Measurements from ENCODE around the gene GNB1L. TPM values are rescaled to one million over a fixed set of nuclear protein-coding genes. Genes with fewer than 3 reads are reported as not detected.

GNB1L gene
- total RNA-seq, 1 donor from 2014 or later = 9.9 TPM

DNA sequence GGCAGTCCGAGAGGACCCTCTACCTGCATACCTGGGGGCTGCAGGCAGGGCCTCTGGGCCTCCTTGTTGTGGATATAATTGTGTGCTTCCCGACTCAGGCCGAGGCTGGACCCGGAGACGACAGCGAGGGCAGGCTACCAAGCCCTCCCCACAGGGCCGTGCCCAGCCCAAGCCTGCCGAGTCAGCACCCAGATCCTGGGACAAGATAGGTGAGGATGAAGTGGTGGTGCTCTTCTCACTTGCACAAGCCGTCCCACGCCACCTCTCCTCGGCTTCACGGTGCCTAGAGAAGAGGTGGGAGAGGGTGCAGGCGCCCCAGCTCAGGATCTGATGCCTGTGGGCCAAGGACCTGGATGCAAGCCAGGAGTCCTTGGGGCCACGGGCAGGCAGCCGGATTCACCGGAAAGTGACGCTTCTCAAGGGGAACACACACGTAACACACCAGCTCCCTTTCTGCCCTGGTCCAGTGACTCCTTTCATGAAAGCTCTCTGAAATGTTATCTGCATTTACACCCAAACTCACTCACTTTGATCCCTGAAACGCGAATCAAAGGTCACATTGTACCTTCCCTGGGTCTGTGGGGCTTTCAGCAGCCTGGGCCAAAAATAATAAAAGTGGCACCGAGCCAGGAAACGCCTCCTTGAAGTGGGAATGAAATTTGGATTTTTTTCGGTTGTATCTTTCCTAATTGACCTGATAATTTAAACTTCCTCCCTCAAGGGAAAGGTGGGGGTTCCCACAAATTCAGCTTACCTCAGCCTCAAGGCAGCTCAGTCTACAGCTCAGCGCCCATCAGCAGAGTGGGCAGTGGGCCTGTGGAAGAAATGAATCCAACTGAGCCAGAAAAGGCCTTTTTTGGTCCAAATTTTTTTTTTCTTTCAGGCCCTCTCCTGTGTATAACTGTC, 1.1 kb upstream of the GNB1L start:
- Mint-ChIP-seq H3K4me3 (peak overlapping the region; percentile 88), H3K9me3 (peaks cover 5% of the 10 kb centered on the region), H3K27me3 (ENCODE audit: low read depth) (no peaks in the 10 kb centered on the region), H3K4me1 (peaks cover 35% of the 10 kb centered on the region), H3K27ac (peak overlapping the region; percentile 90), H3K36me3 (peaks cover under 1% of the 10 kb centered on the region)
- TF ChIP-seq, protein P1, sequence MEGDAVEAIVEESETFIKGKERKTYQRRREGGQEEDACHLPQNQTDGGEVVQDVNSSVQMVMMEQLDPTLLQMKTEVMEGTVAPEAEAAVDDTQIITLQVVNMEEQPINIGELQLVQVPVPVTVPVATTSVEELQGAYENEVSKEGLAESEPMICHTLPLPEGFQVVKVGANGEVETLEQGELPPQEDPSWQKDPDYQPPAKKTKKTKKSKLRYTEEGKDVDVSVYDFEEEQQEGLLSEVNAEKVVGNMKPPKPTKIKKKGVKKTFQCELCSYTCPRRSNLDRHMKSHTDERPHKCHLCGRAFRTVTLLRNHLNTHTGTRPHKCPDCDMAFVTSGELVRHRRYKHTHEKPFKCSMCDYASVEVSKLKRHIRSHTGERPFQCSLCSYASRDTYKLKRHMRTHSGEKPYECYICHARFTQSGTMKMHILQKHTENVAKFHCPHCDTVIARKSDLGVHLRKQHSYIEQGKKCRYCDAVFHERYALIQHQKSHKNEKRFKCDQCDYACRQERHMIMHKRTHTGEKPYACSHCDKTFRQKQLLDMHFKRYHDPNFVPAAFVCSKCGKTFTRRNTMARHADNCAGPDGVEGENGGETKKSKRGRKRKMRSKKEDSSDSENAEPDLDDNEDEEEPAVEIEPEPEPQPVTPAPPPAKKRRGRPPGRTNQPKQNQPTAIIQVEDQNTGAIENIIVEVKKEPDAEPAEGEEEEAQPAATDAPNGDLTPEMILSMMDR (IDR thresholded peaks at IDR 0.05; ENCODE audit: unreplicated experiment) = no peak
- no peak for DNase-seq (ENCODE audit: low spot score in 2 of 2, unreplicated experiment in 2 of 2)

DNA sequence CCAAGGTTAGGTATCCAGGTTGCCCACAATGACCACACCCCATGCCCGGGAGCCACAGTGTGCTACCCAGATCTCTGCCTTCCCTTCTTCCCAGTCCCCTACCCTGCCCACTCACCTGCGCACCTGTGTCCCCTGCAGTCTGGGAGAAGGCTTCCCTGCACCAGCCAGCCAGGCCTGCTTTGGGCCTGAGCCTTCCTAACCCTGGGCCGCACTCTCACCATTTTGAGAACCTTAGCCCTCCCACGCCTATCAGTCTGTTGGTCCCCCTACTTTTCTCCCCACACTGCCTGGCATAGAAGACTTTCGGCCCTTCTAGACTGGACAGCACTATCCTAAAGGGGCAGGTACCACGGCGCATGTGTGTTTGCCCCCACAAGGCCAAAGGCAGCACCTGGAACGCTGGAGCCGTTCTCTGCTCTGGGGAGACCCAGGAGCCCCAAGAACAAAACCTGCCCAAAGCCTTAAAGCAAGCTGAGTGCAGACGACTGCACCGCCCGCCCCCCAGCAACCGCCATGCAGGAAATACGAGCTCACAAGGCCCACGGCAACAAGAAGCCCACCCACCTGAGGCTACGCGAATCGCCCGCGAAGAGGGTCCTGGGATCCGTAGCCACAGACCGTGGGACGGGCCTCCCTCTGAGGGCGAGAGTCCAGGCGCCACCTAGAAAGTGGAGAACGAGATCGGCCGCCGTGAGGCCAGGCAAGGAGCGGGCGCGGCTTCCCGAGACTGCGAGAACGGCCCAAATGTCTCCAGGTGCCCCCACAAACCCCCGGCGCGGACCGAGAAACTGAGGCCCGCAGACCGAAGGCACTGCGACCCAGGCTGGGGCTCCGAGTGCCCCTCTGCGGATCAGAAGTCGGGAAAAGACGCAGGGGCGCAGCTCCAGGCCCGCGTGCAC, 546 bp downstream of the GNB1L start:
- no peaks in the 10 kb centered on the region for H3K27me3 Mint-ChIP-seq (ENCODE audit: low read depth)
- peaks cover 49% of the 10 kb centered on the region for H3K4me1 Mint-ChIP-seq
- H3K4me3 Mint-ChIP-seq = peak overlapping the region; percentile 88
- TF ChIP-seq, protein P1 (IDR thresholded peaks at IDR 0.05; ENCODE audit: unreplicated experiment) = no peak
- no peaks in the 10 kb centered on the region for H3K9me3 Mint-ChIP-seq
- H3K27ac Mint-ChIP-seq = peak overlapping the region; percentile 94
- DNase-seq (ENCODE audit: low spot score in 2 of 2, unreplicated experiment in 2 of 2) = peak in 1 of 2 experiments; percentile 20
- H3K36me3 Mint-ChIP-seq = peaks cover 10% of the 10 kb centered on the region

DNA sequence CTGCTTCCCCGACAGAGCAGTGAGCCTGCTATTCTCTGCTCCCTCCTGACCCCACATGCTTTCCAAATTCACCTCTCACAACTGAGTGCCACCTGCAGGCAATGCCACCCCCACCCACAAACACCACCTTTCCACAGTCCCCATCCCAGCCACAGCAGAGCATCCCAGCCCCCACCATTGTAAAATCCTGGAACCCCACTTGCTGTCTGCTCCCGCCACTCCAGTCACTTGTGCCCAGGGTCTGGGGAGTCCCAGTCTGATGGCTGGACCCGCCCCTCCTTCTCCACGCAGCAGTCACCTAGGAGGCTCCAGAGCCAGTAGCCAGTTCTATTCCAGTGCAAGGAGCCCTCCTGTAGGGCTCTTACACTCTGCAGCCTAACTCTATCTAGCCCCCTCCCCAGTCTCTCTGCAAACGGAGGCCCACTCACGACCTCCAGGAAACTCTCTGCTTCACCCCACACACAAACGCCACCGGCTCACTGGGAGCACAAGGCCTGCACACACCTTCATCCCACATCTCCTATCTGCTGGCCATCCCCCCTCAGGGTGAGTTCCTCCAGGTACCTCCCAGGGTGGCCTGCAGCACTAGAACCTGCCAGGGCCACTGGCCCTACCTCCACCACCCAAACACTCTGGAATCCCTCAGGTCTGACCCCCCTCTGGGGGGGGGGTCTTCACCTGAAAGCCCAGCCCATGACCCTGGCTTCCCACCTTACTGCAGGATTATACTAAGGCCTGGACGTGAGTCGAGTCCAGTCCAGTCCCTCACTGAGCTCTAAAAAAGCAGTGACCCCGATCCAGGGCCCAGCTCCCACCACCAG, 1.4 kb downstream of the GNB1L start:
- Mint-ChIP-seq H3K9me3 (no peaks in the 10 kb centered on the region), H3K27ac (peak overlapping the region; percentile 94), H3K36me3 (peaks cover 10% of the 10 kb centered on the region), H3K4me3 (peak overlapping the region; percentile 88), H3K4me1 (peaks cover 58% of the 10 kb centered on the region), H3K27me3 (ENCODE audit: low read depth) (no peaks in the 10 kb centered on the region)
- TF ChIP-seq, protein P1 (IDR thresholded peaks at IDR 0.05; ENCODE audit: unreplicated experiment) = no peak
- no peak for DNase-seq (ENCODE audit: low spot score in 2 of 2, unreplicated experiment in 2 of 2)

DNA sequence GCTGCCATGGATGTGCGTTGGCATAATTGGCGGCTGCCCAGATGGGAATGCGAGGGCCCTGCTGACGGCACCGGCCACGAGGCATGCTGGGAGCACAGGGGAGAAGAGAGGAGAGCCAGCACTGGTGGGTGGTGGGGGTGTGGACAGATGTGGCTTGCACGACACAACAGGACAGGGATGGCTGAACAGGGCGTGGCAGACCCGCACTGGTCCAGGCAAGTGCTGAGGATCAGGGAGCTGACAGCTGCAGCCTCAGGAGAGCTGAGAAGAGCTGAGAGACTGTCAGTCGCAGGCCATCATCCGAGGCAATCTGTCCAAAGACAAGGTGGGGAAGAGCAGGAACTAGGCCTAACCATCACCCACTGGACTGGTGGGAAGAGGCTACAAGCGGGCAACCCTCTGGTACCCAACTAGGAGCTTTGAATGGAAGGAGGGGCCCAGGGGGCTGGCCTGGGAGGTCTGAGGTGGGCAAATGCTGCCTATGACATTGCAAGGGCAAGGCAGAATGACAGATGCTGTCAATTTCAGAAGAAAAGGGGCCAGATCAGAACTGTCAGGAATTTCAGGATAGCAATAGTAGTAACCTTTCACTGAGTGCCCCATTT, 2.4 kb downstream of the GNB1L start:
- Mint-ChIP-seq H3K4me3 (peak overlapping the region; percentile 88), H3K27me3 (ENCODE audit: low read depth) (no peaks in the 10 kb centered on the region), H3K27ac (peak overlapping the region; percentile 94), H3K36me3 (peaks cover 10% of the 10 kb centered on the region), H3K4me1 (peaks cover 62% of the 10 kb centered on the region), H3K9me3 (no peaks in the 10 kb centered on the region)
- TF ChIP-seq, protein P1 (IDR thresholded peaks at IDR 0.05; ENCODE audit: unreplicated experiment) = no peak
- no peak for DNase-seq (ENCODE audit: low spot score in 2 of 2, unreplicated experiment in 2 of 2)

Data from mesothelial cell of epicardium (in vitro differentiated cells).